Thyroid gland (tissue), 4 donors: ENCODE data around the gene SUPT6H. TPM values are rescaled to one million over a fixed set of nuclear protein-coding genes. Genes with fewer than 3 reads are reported as not detected.
A peak's percentile ranks its signal among the peaks of the same experiment; 100 is the strongest.

Experiments
- DNase-seq, 2 donors: peaks; one replicate each; pipeline ENCODE4 v3.0.0-alpha.2; 2019
- H3K27ac ChIP-seq, 3 donors: fragments of 200-600 bp; sonication (generic); 1 replicate in 2 of 3; 2 replicates in 1 of 3; pipeline ENCODE4 v1.5.1; 2016 to 2019; ENCODE audit warnings: mild to moderate bottlenecking in 1 of 3, moderate library complexity in 1 of 3
- H3K27me3 ChIP-seq: fragments of 200-600 bp; sonication (generic); one replicate; pipeline ENCODE4 v1.5.1; 2019
- H3K36me3 ChIP-seq, 2 donors: fragments of 200-600 bp; sonication (generic); one replicate each; pipeline ENCODE4 v1.5.1; 2016 to 2019
- H3K4me1 ChIP-seq, 2 donors: fragments of 200-600 bp; sonication (generic); one replicate each; pipeline ENCODE4 v1.5.1; 2017 to 2019
- H3K4me3 ChIP-seq, 3 donors: fragments of 200-600 bp; sonication (generic); replicated peaks in 1 of 3; 1 replicate in 2 of 3; 2 replicates in 1 of 3; pipeline ENCODE4 v1.5.1; 2016; ENCODE audit warnings: mild to moderate bottlenecking in 1 of 3
- H3K9me3 ChIP-seq: fragments of 200-600 bp; sonication (generic); one replicate; pipeline ENCODE4 v1.5.1; 2017
- POLR2A ChIP-seq, 2 donors: fragments of 450-650 bp; IDR thresholded peaks; one replicate each; pipeline ENCODE4 v1.6.1; 2017; ENCODE audit warnings: antibody characterized with exemption in 2 of 2, mild to moderate bottlenecking in 2 of 2, moderate library complexity in 1 of 2
- WGBS, 2 donors: methylation state at CpG; one replicate each; pipeline ENCODE4 v1.1.5; 2017; 5-methylcytosine and 5-hydroxymethylcytosine counted together
- intact Hi-C: fragments of 100-400 bp; cut with DNase I; formaldehyde crosslinking; loops from one replicate; pipeline ENCODE4 v1.15.1; 2023
- total RNA-seq, 4 donors: library from RNA; depleted of rRNA; stranded (reverse); fragments of >200 nt; gene quantifications; one replicate each; pipeline ENCODE4 v1.2.3, GENCODE V29; 2016
- TF ChIP-seq, protein P1 (sequence below), 6 experiments: fragments of 200-600 bp in 3 of 6; fragments of 450-650 bp in 3 of 6; sonication (generic) in 3 of 6; IDR thresholded peaks; one replicate each; pipeline ENCODE4 v1.5.1; 2016 to 2019; ENCODE audit warnings: antibody characterized with exemption in 6 of 6, mild to moderate bottlenecking in 2 of 6, inconsistent platforms in 1 of 6, moderate library complexity in 1 of 6

The SUPT6H gene
- total RNA-seq, 4 donors from 2014 or later: 49.2 to 117 (median 61.6) TPM

DNA sequence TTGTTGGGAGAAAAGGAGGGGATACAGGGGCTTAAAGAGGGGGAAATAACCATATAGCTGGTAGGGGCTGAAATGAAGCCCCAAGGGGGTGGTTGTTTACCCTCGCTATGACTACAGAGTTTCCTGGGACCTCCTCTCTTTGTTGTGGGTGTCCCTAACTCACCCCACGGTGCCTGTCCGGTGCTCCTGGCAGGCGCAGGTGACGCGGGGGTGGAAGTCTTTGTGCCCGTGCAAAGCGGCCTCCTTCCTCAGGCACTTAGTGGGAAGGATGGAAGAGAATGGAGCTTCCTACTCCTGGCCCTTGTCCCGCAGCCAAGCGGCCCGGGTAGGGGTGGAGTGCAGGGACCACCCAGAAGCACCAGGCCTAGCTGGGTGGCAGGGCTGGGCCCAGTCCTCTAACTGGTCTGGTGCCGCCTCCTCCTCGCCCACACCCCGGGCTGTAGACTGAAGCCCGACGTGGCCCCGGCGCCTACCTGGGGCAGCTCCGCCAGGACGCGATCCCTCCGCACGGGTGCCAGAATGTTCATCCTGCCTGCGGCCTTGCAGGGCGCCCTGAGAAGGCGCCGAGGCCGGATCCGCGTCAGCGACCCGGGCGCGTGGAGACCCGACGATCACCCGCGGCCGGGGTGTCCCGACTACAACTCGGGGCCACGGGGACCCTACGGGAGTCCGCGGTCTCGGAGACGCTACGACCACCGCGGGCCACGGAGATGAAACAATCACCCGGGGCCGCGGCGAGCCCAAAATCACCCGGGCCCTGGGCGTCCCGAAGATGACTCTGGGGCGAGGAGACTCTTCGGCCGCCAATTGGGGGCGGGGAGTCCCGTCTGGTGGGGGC, 55.0 kb downstream of the SUPT6H start:
- H3K4me3 ChIP-seq: peak overlapping the region; percentile 77 to 86 (median 83)
- 24 to 48% methylated on average over 7 to 16 of the region's 63 CpGs for WGBS, 2 donors
- TF ChIP-seq, protein P1, sequence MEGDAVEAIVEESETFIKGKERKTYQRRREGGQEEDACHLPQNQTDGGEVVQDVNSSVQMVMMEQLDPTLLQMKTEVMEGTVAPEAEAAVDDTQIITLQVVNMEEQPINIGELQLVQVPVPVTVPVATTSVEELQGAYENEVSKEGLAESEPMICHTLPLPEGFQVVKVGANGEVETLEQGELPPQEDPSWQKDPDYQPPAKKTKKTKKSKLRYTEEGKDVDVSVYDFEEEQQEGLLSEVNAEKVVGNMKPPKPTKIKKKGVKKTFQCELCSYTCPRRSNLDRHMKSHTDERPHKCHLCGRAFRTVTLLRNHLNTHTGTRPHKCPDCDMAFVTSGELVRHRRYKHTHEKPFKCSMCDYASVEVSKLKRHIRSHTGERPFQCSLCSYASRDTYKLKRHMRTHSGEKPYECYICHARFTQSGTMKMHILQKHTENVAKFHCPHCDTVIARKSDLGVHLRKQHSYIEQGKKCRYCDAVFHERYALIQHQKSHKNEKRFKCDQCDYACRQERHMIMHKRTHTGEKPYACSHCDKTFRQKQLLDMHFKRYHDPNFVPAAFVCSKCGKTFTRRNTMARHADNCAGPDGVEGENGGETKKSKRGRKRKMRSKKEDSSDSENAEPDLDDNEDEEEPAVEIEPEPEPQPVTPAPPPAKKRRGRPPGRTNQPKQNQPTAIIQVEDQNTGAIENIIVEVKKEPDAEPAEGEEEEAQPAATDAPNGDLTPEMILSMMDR (IDR thresholded peaks at IDR 0.05): no peak
- no peaks in the 10 kb centered on the region for H3K27me3 ChIP-seq
- DNase-seq: peak; percentile 47 to 51
- intact Hi-C loops: no loop called here
- no peaks in the 10 kb centered on the region for H3K9me3 ChIP-seq
- peak overlapping the region; percentile 86 to 92 (median 89) for H3K27ac ChIP-seq
- H3K4me1 ChIP-seq: peaks cover 35 to 44% of the 10 kb centered on the region in 2 donors
- H3K36me3 ChIP-seq: peaks cover 19 to 22% of the 10 kb centered on the region in 2 donors

DNA sequence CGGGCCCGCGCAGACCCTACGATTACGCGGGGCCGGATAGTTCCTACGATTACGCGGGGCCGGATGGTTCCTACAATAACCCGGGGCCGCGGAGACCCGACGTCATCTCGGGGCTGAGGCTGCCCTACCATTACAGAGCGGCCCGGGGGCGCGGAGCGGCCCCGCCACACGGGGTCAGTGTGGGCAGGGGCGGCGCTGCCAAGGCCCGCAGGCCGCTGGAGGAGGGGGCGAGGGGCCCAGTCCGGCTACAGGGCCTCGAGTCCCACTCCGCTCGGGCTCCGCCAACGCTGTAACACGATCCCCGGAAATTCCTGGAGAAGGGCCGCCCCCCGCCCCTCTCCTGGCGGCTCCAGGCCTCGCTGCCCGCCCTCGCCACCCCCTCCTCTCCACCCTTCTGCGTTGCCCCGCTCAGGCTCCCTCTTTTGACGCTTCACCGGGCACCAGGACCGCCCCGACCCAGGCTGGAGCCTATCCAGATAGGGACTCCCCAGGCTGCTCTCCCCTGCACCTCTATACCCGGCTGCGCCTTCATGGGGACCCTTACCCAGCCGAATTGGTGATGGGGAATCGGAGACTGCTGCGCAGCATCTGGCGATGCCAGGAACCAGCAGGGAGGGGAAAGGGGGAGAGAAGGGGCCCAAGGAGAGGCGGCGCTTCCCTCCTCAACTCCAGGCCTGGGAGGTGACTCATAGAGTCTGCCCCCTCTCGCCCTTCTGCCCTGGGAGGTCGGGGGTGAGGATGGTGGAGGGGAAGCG, 55.8 kb downstream of the SUPT6H start, which contains the start of gene RAB34:
Gene RAB34, minus strand, starts transcription at position 291 of the 755 bp plus-strand sequence. CDS start 602 bp downstream, outside the sequence.
- WGBS, 2 donors: 11 to 16% methylated on average over 9 to 17 of the region's 60 CpGs
- Histone ChIP-seq H3K4me1 (peaks cover 34 to 43% of the 10 kb centered on the region in 2 donors), H3K9me3 (no peaks in the 10 kb centered on the region), H3K27me3 (no peaks in the 10 kb centered on the region), H3K4me3 (peak within 1 kb of the TSS; percentile 77 to 86 (median 83)), H3K27ac (peak within 1 kb of the TSS; percentile 86 to 92 (median 89)), H3K36me3 (peaks cover 25 to 30% of the 10 kb centered on the region in 2 donors)
- TF ChIP-seq, protein P1 (IDR thresholded peaks at IDR 0.05): peak in 3 of 6 experiments; percentile 8 to 35 (median 35)
- TF ChIP-seq POLR2A (IDR thresholded peaks at IDR 0.05): peak in 1 of 2 donors; percentile 64
- DNase-seq: peak; percentile 88 to 93
- intact Hi-C loops: no loop called here

DNA sequence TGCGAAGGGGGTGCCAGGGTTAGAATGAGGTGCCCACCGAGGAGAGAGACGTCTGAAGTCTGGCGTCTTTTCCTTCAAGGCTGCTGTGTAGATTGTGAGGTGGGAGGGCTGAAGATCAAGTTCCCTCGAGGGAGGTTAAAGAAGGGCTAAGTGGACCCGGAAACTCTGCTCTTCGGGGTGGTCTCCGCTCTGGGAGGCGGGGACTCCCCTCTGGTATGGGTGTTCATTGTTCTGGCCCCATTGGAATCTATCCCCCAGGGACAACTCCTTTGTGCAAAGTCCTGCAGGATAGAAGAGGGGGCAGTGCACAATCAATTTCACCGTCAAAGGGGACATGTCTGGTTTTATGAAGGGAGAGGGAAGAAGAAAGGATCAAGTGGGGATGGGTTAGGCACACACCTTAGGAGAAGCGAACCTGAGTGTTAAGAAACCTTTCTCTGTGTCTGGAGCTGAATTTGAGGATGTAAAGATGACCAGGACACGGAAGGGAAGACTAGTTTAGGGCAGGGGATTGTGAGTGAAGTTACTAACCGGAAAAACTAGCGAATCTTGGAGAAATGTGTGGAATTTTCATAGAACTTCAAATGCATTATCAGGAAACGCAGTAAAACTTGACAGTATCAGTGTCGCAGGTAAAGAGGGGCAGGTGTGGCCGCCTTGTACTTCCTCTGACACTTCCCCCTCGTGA, 56.5 kb downstream of the SUPT6H start:
- intact Hi-C loops: no loop called here
- 37 to 41% methylated on average over 18 of the region's 18 CpGs for WGBS, 2 donors
- Histone ChIP-seq H3K9me3 (no peaks in the 10 kb centered on the region), H3K4me3 (peak overlapping the region in 1 of 3 donors; percentile 83), H3K36me3 (peaks cover 32 to 37% of the 10 kb centered on the region in 2 donors), H3K27ac (peak overlapping the region; percentile 86 to 92 (median 89)), H3K4me1 (peaks cover 34 to 43% of the 10 kb centered on the region in 2 donors), H3K27me3 (no peaks in the 10 kb centered on the region)
- no peak for DNase-seq
- TF ChIP-seq, protein P1 (IDR thresholded peaks at IDR 0.05): no peak
- no peak for TF ChIP-seq POLR2A (IDR thresholded peaks at IDR 0.05)

DNA sequence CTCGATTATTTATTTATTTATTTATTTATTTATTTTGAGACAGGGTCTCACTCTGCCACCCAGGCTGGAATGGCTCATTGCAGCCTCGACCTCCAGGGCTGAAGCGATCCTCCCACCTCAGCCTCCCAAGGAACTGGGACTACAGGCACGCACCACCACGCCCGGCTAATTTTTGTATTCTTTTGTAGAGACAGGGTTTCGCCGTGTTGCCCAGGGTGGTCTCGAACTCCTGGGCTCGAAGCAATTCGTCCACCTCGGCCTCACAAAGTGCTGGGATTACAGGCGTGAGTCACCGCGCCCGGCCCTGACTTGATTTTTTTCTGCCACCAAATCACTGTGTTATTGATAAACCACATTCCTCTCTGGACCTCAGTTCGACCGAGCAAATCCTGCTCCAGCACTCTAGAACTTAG, 57.0 kb downstream of the SUPT6H start:
- intact Hi-C loops: no loop called here
- Histone ChIP-seq H3K36me3 (peaks cover 36 to 42% of the 10 kb centered on the region in 2 donors), H3K4me1 (peaks cover 34 to 43% of the 10 kb centered on the region in 2 donors), H3K27ac (peak overlapping the region; percentile 54 to 89 (median 86)), H3K4me3 (peak overlapping the region in 1 of 3 donors; percentile 86), H3K9me3 (no peaks in the 10 kb centered on the region), H3K27me3 (no peaks in the 10 kb centered on the region)
- TF ChIP-seq POLR2A (IDR thresholded peaks at IDR 0.05): no peak
- TF ChIP-seq, protein P1 (IDR thresholded peaks at IDR 0.05): no peak
- 29 to 31% methylated on average over 18 of the region's 18 CpGs for WGBS, 2 donors
- DNase-seq: no peak
